HG03064 (cell line): ENCODE measurements around the gene STIM2.
"Not testable (repeated sequence)": the region's sequence is repeated elsewhere in the genome, so short reads cannot be mapped to it uniquely, and the experiment has no call there.

Source experiments
- ATAC-seq: cut with Tn5 transposase; IDR thresholded peaks from one replicate; pipeline ENCODE4 v1.9.1; 2021; ENCODE audit warnings: low read depth; ENCODE audit not compliant: unreplicated experiment

STIM2 gene

GRCh38 chr4:26947318-26947717 is 86.7 kb downstream of the STIM2 start:
- ATAC-seq = no peak

- ATAC-seq = no peak
Measured at GRCh38 chr4:26950446-26950845, 89.8 kb downstream of the STIM2 start.

- ATAC-seq = no peak
Measured at GRCh38 chr4:26952891-26953290, 92.2 kb downstream of the STIM2 start.

GRCh38 chr4:26953366-26953765 is 92.7 kb downstream of the STIM2 start:
- ATAC-seq = no peak

GRCh38 chr4:26953770-26954423 is 93.3 kb downstream of the STIM2 start:
- ATAC-seq = no peak

- ATAC-seq = no peak
Measured at GRCh38 chr4:26955241-26955640, 94.6 kb downstream of the STIM2 start.

GRCh38 chr4:26958925-26959653 is 98.4 kb downstream of the STIM2 start:
- ATAC-seq = no peak

GRCh38 chr4:26959654-26960047 is 99.0 kb downstream of the STIM2 start:
- no peak for ATAC-seq

GRCh38 chr4:26962720-26963119 is 102.1 kb downstream of the STIM2 start:
- no peak for ATAC-seq

- no peak for ATAC-seq
Measured at GRCh38 chr4:26964512-26964911, 103.9 kb downstream of the STIM2 start.

- ATAC-seq = no peak
Measured at GRCh38 chr4:26964994-26965393, 104.4 kb downstream of the STIM2 start.

GRCh38 chr4:26975464-26976181 is 115.0 kb downstream of the STIM2 start:
- not testable (repeated sequence) for ATAC-seq

GRCh38 chr4:26978387-26979053 is 117.9 kb downstream of the STIM2 start:
- no peak for ATAC-seq

- no peak for ATAC-seq
Measured at GRCh38 chr4:26984896-26985295, 124.3 kb downstream of the STIM2 start.

- ATAC-seq = peak; percentile 80
Measured at GRCh38 chr4:26985873-26986272, 125.2 kb downstream of the STIM2 start.

- ATAC-seq = no peak
Measured at GRCh38 chr4:26987191-26987590, 126.5 kb downstream of the STIM2 start.

- no peak for ATAC-seq
Measured at GRCh38 chr4:26991057-26991456, 130.4 kb downstream of the STIM2 start.

GRCh38 chr4:26992657-26993361 is 132.2 kb downstream of the STIM2 start:
- peak; percentile 94 for ATAC-seq

- ATAC-seq = no peak
Measured at GRCh38 chr4:26993539-26993938, 132.9 kb downstream of the STIM2 start.

GRCh38 chr4:26993967-26994366 is 133.3 kb downstream of the STIM2 start:
- no peak for ATAC-seq
